AG09319 (cell line): ENCODE results near the gene DUSP22.

Experiments used
- DNase-seq: peaks from one replicate; pipeline ENCODE4 v3.0.0-alpha.2; 2010; ENCODE audit warnings: low read depth; ENCODE audit errors: extremely low read depth
- TF ChIP-seq, protein P1 (sequence below): IDR thresholded peaks from 2 replicates; pipeline ENCODE4 v1.5.1; 2011; ENCODE audit warnings: low read depth, mild to moderate bottlenecking, inconsistent platforms, low read length, moderate library complexity

Gene DUSP22

DNA sequence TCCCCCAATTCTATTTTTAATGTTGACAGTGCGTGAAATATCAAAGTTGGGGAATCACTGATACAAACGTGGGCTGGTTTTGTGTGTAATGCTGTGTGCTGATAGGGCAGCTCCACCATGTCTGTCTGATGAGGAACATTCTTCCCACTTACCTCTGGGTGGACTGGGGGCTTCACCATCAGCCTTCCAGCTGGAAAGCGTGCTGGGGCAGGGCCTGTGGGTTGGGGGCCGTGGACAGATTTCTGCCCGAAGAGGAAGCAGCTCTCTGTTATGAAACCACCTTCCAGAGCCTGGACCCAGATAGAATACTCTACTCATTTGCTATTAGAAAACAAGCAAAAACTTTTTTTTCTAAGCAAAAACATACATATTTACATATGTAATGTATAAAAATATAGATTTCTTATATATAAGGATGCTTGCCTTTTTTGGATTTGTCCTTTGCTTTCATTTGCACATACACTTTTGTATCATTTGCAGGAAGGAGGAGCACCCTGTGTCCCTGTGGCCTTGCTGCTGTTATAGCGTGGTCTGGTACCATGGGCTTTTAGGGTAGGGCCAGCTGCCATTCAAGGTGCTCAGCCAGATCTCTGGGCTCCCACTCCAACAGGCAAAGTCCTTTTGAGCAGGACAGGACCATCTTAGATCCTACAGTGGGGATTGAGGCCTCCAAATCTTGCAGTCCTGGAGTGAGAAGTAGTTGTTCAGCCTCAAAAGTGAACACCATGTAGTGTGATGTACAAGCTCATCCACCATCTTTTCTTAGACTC, 48.1 kb downstream of the DUSP22 start:
- no peak for DNase-seq
- TF ChIP-seq, protein P1, sequence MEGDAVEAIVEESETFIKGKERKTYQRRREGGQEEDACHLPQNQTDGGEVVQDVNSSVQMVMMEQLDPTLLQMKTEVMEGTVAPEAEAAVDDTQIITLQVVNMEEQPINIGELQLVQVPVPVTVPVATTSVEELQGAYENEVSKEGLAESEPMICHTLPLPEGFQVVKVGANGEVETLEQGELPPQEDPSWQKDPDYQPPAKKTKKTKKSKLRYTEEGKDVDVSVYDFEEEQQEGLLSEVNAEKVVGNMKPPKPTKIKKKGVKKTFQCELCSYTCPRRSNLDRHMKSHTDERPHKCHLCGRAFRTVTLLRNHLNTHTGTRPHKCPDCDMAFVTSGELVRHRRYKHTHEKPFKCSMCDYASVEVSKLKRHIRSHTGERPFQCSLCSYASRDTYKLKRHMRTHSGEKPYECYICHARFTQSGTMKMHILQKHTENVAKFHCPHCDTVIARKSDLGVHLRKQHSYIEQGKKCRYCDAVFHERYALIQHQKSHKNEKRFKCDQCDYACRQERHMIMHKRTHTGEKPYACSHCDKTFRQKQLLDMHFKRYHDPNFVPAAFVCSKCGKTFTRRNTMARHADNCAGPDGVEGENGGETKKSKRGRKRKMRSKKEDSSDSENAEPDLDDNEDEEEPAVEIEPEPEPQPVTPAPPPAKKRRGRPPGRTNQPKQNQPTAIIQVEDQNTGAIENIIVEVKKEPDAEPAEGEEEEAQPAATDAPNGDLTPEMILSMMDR, result no peak

DNA sequence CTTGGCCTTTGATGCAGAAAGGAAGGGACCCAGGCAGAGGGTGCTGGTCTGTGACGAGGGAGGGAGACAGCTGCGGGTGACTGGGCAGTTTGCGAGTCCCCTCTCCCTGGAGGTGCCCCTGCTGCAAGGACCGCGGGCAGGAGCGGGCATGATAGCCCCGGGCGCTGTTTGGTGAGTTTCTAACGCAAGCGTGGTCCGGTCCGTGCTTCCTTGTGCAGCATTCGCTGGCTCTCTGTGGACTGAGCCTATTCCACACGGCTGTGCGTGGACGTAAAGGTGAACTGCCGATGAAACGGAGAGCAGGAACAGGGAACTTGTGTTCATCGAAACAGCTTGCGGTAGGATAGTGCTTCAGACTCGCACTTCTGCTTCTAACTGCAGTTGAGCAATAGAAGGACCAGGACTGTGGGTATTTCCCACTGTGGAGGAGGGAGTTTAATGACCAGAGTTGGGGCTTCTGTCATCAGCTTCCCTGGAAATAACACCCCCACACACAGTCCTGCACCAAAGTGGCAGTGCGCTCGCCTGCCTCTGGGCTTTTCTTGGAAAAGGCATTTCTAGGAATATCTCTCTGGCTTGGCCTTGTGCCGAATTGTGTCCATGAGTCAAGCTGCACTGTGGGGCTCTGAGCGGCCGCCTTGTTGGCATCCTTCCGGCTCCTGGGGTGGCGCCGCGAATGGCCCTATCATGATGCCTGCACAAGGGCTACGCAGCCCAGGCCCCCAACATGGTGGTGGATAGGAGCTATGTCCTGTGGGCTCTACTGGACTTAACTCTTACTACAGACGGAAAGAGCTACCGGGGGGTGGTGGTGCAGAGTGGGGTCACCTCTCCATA, 48.9 kb downstream of the DUSP22 start:
- DNase-seq, result no peak
- TF ChIP-seq, protein P1, result no peak

DNA sequence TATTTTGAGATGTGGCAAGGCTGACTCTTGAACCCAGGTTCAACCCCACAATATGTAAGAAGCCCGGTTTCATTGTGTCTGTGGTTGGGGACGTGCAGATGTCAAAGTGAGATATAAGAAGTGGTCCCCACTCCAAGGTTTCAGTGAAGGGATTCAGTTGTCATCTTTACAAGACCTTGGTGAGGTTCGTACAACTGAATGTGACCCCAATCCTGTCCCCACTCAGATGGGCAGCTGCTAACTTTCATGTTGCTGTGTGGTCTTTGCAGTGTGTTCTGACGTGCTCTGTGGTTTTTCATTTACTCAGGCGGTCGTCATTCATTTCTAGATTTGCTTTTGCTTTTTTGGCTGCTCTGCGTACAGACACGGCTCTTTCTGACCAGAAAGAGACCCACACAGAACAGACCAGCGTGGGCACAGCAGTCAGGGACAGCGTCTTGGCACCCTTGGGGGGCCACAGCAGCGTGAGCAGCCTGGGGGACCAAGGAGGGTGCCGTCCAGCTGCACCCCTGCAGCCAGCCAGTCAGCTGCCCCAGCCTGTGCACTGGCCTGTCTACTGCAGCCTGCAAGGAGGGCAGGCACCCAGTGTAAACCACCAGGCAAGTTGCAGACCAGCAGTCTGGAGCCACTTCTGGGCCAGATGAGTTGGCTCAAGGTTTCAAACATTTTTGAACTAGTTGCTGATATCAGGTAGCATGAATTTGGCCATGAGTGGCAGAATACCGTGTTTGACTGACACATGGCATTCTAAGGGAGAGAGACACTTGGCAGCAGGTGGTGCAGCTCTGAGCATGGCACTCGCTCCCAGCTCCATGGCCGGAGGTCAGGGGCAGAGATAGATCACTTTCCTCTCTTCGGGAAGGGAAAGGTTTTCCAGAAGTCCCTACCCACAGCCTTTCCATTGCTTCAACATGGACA, 49.9 kb downstream of the DUSP22 start:
- TF ChIP-seq, protein P1, result no peak

DNA sequence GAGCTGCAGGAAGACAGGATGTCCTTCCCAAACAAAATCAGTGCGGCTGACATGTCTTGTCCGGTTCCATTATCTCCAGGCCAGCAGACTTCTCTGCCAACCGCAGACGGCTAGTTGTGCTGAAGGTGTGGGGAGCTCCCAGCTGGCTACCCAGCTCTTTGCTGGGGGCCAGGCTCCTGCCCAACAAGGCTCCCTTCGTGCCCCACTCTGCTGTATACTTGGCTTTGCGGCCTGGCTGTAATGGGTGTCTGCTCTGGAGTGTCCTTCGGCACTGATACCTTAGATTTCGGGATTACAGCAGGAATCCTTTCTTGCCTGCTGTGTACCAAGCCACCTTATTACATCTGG, 50.5 kb downstream of the DUSP22 start:
- no peak for DNase-seq
- TF ChIP-seq, protein P1, result no peak

More for the DNA sequence above, 49.9 kb downstream of the DUSP22 start:
- DNase-seq, result no peak

DNA sequence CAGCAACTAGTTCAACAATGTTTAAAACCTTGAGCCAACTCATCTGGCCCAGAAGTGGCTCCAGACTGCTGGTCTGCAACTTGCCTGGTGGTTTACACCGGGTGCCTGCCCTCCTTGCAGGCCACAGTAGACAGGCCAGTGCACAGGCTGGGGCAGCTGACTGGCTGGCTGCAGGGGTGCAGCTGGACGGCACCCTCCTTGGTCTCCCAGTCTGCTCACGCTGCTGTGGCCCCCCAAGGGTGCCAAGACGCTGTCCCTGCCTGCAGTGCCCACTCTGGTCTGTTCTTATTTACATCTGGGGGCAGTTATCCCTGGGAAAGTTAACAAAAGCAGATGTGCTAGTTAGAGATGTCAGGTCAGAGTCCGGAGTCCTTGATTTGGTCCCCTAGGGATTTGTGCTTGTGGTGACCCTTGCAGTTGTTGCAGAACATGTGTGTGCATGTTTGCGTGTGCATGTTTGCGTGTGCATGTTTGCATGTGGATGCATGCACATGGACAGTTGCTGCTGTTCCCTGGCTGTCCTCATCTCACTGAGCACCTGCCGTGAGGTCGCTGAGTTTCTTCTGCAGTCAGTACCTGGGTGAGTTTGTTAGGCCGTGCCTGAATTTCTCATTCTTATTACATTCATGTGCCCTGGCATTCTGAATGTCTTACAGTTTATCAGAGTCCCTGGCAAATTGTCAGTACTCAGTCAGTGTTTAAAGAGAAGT, 51.1 kb downstream of the DUSP22 start:
- TF ChIP-seq, protein P1, result no peak
- DNase-seq, result no peak

DNA sequence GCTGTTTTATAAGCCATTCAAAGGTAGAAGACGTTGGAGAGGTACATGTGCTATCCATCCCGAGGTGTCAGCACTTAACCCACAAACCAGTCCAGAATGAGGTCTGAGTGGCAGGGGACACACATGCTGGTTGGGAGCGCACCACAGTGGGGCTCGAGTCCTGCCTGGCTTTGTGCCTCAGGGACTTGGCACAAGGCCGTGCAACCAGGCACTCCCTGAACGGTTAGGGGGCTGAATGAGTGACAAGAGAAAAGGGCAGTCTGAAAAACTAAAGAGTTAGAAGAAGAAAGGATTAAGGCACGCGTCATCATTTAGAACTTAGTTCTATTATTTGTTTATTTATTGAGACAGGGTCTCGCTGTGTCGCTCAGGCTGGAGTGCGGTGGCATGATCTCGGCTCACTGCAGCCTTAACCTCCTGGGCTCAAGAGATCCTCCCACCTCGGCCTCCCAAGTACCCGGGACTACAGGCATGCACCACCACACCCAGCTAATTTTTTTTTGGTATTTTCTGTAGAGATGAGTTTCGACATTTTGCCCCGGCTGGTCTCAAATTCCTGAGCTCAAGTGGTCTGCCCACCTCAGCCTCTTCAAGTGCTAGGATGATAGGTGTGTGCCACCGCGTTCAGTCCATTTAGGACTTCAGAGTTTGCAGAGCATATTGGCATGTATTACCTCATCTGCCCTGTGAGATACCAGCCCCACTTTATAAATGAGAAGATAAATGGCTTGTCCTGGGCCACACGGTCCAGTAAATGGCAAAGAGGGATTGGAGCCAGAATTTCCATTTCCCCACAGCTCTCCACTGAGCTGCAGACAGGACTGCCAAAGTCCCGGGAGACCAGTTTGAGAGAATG, 51.9 kb downstream of the DUSP22 start:
- TF ChIP-seq, protein P1, result no peak
- no peak for DNase-seq
